Measurements from ENCODE around the gene NPC1.
"Not testable (repeated sequence)": the region's sequence is repeated elsewhere in the genome, so short reads cannot be mapped to it uniquely, and the experiment has no call there.

Gene NPC1

DNA sequence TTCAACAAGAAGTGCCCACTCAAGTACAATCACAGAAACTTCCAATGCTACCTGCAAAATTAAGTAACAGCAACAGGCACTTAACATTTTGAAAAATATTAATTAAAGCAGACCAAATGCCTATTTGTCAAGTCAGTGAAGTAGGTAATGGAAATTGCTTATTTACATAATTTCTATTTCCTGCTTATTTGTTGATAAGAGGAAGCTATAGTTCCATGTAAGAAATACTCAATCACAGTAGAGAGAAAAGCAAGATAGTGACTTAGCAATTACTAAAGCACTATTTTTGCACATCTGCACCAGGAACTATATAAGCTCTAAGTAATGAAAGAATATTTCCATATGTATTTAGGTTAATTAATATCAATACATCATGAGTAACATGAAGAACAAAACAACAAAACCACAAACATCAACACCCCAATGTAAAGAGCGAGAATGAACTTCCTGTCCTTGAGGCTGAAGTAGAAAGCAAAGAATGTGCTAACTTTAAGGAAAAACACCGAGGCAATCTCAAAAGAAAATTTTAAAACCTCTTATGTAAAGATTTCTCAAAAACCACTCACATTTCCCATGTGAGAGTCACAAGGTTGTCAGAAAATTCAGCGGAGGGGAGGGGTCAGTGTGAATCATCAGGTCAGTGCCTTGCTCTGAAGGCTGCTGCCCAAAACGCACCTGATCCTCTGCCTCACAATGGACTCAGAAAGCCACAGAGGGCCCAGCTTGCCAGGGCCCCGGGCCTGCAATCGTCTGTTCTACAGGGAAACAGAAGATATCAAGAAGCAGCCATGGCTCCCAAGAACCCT lies 12.5 kb downstream of the NPC1 start:
- DNase-seq, result no peak

DNA sequence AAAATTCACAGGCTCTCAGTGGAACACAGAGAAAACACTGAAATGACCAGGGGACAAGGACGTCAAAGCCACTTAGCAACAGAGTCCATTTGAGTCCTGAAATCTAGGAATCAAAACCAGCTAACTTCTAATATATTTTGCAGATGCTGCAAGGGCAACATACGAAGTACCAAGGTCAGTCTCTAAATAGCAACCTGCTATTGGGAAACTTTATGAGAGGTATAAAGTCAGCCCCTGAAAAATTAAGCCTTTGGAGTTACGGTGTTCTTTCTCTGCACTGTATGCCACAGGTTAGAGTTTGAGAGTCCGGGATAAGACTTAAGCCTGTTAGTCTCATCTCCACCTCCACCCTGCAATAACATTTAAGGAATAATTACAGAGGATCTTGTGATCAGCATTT lies 13.3 kb downstream of the NPC1 start:
- DNase-seq, result no peak

DNA sequence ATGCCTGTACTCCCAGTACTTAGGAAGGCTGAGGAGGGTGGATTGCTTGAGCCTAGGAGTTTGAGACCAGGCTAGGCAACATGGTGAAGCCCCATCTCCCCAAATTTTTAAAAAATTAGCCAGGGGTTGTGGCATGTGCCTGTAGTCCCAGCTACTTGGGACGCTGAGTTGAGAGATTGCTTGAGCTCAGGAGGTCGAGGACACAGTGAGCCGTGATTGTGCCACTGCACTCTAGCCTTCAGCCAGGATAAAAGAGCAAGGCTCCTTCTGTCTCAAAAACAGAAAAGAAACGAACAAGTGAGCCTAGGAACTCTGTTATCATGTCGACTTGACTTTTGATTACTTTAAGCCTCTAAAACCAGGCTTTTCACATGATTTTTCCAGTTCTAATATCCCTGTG lies 13.7 kb downstream of the NPC1 start:
- DNase-seq, result no peak

DNA sequence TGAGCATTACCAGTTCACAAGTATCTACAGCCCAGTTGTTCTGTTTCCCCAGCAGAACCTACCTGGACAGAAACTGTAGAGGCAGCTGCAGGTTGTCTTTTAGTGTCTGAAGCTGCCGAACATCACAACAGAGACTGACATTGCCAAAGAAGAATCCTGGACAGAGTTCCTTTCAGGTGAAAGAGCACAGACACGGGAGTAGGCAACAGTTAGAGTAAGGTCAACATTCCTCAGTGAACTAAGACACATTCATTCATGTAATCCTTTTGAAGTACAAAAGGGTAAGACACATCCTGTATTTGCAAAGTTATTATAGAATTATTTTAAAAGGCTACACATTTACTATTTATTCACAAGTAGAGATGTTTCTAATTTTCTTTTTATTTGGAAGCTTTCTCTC lies 14.3 kb downstream of the NPC1 start:
- no peak for DNase-seq

DNA sequence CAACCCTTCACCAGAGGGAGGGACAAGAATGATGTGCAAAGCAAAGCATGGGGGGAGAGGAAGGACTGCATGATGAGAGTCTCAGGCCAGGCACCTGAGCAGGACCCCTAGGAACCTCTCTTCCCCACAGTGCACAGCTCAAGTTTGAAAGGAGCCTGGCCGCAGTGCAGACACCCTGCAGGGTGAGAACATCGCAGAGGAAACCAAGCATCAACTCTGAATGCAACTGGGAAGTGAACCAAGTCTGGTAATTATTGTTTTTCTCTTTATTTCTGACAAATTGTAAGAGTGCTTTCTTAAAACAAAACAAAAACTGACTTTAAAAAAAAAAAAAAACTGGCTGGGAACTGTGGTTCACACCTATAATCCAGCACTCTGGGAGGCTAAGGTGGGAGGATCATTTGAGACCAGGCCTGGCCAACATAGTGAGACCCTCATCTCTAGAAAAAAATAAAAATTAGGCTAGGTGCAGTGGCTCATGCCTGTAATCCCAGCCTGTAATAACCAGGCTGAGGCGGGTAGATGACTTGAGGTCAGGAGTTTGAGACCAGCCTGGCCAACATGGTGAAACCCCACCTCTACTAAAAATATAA lies 15.3 kb downstream of the NPC1 start:
- no peak for DNase-seq

DNA sequence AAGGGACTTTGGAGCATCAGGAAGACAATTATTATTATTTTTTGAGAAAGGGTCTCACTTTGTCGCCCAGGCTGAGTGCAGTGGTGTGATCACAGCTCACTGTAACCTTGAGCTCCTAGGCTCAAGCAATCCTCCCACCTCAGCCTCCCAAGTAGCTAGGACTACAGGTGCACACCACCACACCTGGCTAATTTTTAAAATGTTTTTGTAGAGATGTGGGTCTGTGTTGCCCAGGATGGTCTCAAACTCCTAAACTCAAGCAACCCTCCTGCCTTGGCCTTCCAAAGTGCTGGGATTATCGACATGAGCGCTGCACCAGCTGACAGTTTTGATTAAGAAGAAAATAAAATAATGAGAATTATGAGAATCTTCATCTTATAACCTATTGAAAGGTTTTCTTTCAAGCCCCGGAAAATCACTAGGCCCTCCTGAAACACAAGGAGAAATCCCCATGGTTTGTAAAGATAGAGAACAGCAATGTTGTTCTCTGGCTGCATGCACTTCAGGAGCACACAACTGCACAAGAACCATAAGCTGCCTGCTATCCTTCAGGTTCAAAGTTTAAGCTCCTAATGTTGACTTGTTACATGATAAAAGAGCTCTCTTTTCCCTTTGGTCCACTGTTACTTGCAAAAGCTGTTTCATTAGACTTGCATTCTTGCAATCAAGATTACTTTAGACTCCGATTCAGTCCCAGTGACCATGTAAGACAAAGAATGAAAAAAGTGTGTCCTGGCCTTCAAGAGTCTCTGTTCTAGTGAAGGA lies 16.8 kb downstream of the NPC1 start:
- DNase-seq, result no peak

DNA sequence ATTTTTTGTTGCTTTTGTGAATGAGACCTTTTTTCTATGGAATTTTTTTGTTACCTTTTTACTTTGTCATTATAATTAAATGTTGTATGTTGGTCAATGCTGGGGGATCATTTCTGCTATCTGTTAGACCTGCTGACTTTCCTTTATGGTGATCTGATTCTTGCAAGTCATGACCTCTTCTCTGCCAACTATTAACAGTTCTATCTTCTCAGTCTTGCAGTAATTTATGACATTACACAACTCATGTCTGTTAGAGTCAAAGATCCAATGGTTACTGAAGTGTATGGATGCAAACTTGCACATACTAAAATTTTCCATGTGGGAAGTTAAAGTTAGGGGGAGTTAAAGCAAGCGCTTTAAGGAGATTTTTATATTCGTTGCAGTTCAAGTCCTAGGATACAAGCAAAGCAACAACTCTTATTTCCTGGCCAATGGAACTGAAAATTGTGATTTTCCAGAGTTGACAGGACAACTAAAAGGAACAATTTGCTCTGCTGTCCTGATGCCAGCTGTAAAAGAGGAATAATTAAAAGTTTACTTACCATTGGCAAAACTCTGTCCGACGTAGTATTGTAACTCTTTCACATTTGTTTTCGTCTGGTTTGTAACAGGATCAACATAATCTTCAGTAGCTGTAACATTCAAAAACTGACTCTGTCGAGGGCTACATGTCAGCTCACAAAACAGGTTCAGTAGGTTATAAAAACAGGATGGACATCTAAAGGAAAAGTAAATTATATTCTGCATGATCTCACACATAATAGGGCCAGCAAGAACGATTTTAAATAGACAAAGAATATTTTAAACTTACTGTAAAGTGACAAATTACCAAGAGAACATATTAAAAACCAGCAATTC lies 17.8 kb downstream of the NPC1 start:
- no peak for DNase-seq

DNA sequence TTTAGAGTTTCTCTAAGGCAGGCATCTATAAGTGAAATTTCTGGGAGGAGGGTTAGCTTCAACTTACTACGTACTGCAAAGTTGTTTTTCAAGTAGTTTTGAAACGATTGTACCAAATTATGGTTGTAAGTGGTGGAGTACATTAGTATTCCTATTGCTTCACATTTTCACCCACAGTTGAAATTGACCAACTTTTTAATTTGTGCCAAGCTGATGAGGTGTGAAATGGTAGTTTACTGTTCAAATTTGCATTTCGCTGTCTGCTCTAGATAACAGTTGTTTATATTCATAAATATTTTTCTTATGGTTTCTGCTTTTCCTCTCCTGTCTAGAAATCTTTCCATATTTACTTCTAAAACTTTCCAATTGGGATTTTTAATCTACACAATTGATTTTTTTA lies 18.6 kb downstream of the NPC1 start:
- DNase-seq, result no peak

DNA sequence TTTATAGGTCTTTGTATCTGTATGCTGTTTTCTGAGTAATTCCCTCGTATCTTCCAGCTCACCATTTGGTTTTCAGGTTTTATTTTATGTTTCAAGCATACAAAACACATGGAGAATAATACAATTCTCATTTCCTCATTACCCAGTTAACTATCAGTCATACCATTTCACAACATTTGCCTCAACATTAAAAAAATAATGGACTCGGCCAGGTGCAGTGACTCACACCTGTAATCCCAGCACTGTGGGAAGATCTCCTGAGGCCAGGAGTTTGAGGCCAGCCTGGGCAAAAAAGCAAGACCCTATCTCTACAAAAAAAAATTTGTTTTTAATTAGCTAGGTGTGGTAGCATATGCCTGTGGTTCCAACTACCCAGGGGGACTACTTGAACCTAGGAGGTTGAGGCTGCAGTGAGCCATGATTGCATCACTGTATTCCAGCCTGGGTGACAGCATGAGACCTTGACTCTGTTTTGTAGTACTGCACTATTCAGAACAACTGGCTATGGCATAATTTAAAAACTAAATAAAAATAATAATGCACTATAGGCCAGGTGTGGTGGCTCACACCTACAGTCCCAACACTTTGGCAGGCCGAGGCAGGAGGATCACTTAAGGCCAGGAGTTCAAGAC lies 20.3 kb downstream of the NPC1 start:
- DNase-seq, result no peak

DNA sequence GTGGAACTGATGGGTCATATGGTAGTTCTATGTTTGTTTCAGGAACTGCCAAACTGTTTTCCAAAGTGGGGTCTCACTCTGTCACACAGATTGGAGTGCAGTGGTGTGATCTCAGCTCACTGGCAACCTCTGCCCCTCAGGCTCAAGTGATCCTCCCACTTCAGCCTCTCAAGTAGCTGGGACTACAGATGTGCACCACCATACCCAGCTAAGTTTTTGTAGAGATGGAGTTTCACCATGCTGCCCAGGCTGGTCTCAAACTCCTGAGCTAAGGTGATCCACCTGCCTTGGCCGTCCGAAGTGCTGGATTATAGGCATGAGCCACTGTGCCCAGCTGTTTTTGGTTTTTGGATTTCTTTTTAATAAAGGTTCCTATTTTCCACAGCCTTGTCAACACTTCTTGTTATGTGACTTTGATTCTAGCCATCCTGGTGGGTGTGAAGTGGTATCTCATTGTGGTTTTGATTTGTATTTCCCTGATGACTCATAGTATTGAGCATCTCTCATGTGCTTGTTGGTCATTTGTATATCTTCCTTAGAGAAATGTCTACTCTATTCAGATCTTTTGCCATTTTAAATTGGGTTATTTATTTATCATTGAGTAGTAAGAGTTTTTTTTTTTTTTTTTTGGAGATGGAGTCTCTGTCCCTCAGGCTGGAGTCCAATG lies 22.8 kb downstream of the NPC1 start:
- DNase-seq, result no peak

DNA sequence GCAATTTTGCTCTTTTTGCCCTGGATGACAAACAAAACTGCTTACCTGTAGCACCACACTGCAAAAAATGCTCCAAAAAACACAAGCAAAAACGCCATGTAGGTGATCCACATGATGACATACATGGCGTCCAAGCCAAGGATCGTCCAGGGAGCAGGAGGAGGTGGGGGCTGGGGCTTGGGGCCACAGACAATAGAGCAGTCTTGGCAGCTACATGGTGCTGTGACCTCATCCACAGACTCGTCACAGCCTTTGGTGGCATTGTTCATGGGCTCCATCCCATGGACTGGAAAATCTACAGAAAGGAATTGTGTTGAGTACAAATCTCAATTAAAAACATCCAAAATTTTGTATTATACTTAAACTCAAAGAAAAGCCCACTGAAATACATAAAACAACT lies 26.1 kb downstream of the NPC1 start:
- no peak for DNase-seq

DNA sequence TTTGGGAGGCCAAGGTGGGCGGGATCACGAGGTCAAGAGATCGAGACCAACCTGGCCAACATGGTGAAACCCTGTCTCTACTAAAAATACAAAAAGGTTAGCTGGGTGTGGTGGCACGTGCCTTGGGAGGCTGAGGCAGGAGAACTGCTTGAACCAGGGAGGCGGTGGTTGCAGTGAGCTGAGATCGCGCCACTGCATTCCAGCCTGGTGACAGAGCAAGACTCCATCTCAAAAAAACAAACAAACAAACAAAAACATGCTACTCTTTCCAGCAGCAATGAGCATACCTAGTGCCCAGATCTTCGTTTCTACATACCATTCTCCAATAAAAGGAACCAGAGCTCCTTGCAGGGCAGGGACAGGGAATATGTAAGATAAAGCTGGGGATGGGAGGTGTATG lies 28.8 kb downstream of the NPC1 start:
- not testable (repeated sequence) for DNase-seq

DNA sequence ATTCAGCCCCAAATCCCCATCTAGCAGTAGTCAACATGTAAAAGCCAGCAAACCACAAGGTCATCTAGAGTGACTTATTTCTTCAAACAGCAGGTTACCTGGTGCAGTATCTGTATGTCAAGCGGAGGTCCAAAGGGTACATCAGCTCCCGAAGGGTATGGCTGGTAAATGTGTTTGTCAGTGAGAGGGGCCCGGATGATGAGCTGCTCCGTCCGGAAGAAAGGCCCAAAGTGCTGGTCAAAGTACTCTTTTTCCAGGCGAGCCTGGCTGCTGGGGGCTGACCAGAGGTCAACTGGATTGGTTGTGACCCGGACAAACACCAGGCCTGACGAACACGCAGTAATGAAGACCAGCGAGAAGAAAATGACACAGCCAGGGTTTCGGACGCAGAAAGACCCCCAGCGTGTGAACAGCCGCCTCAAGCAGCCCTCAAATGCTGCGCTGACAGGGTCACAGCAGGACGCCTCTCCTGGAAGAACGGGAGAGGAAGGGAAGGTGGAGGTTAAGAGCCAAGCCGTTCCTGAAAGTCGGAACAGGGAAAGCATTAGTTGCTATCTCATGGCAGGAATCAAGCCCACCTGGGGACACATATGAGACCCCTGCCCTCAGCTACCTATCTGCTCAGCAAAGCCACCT lies 30.0 kb downstream of the NPC1 start:
- no peak for DNase-seq

DNA sequence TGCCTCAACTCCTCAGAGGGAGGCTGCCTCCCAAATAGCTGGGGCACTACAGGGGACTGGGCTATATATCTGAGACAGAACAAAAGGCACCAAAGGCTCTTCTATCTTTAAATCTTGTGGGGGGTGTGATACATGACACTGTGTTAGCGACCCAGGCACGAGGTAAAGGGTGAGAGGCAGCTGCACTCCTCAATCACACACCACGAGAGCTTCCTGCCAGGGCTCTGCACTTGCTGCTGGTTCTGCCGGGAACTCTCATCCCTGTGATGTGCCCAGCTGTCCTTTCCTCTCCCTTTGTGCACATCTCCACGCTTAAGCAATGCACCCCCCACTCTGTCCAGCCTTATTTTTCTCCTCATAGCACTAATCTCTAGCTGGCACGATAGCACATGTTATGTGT lies 32.4 kb downstream of the NPC1 start:
- DNase-seq, result no peak

DNA sequence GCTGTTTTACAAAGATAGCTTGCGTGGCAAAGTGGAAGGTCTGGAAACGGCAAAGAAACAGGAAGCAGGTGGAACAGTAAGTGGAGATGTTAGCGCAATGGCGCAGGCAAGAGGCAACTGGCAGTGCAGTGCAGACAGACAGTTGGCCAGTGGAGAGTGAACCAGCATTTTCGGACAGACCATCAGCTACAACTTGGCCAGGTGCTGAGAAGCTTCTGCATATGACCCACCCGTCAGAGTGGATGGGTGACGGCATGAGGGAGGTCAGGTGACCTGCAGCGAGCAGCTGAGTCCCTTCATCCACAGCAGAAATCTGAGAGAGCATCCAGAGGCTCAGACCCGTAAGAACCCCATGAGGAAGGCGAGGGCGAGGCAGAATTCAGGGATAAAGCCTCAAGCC lies 33.8 kb downstream of the NPC1 start:
- DNase-seq, result no peak

DNA sequence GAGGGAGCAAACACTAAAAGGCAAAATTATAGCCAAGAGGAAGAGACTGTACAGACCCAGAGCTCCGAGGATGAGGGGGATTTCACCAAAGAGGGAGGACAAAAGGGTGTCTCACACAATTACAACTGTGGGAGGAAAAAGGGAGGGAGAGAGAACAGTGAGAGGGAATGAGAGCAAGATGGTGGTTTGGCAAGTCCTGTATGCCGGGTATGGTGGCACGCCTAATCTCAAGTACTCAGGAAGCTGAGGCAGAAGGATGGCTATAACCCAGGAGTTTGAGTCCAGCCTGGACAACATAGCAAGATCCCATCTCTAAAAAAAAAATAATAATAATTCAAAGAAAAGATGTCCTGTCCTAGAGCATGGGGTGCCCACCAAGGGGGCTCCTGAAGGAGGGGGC lies 34.3 kb downstream of the NPC1 start:
- no peak for DNase-seq

DNA sequence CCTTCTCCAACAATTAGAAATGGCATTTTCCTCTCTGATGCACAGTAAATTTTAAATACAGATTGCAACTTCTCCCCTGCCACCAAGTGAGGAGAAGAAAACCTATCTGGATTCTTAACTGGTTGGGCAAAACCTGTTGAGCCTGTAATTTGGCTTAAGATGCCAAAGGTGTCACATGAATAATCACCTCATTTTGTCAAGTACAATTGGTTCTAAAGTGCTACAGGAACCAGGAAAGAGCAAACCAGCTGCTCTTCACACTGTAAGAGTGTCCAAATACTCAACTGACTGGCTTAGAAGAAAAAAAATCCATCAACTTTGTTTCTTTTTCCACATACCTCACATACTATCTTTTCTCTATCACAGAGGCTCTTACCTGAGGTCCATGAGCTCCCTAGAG lies 35.4 kb downstream of the NPC1 start:
- DNase-seq, result no peak

DNA sequence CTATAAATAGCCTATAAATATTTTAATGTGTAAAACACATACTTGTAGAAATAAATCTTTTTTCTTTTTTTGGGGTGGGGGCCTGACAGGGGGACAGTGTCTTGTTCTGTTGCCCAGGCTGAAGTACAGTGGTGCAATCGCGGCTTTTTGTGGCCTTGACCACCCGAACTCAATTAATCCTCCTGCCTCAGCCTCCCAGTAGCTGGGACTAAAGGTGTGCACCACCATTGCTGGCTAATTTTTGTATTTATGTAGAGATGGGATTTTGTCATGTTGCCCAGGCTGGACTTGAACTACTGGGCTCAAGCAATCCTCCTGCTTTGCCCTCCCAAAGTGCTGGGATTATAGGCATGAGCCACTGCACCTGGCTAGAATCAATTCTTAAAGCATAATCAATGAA lies 37.6 kb downstream of the NPC1 start:
- DNase-seq, result no peak

DNA sequence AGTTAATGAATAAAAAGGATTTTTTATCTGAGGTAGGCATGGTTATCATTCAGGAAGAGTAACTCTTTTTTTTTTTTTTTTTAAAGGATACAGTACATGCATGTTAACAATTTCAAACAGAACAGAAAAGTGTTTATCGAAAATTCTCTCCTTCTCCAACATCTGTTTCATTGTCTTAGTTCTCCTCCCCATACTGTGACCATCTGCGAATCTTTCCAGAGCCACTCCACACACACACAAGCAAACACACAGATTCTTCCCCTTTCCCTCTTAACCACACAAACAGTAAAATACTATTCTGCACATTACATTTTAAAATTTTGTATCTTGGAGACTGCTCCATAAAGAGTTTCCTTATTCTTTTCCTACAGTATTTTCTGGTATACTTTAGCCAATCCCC lies 38.0 kb downstream of the NPC1 start:
- DNase-seq, result no peak

DNA sequence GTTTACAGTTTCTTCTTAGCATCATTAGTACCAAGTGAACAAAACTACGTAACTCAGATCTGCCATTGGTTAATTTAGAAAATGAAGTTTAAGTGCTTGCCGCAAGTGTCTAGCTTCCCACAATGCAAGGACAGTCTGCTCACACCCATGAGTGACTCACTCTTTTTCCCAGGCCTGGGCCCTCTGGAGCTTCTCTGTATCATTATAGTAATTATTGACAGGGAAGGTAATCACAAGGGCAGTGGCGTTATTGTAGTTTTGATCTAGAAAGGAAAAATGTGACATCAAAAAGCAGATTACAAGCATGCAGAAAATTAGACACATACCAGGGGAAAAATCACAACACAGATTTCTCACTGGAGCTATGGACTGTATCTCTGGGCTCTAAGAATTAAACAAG lies 38.5 kb downstream of the NPC1 start:
- DNase-seq, result no peak

DNA sequence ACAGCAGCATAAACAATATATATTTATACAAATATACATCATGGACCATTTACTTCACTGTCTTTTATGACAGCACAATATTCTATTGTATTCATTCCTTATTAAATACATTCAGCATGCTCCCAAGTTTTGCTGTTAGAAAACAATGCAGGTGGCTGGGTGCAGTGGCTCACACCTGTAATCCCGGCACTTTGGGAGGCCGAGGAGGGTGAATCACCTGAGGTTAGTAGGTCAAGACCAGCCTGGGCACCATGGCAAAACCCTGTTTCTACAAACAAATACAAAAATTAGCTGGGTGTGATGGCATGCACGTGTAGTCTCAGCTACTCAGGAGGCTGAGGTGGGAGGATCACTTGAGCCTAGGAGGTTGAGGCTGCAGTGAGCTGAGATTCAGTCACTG lies 39.0 kb downstream of the NPC1 start:
- DNase-seq, result no peak
